G401 (cell line): ENCODE results near the gene TPCN1. TPM values are rescaled to one million over a fixed set of nuclear protein-coding genes. Genes with fewer than 3 reads are reported as not detected.

Source experiments
- DNase-seq: peaks from one replicate; pipeline ENCODE4 v3.0.0-alpha.2; 2015; ENCODE audit warnings: low spot score
- in situ Hi-C: cut with HindIII; loops from 2 replicates; pipeline ENCODE4 v1.10.0; 2016; ENCODE audit warnings: low sequenced_read_pairs, mixed read lengths
- total RNA-seq: library from RNA; depleted of rRNA; stranded (reverse); fragments of >200 nt; shearing (Covaris generic); gene quantifications from 2 replicates; pipeline ENCODE4 v1.2.3, GENCODE V29; 2014

TPCN1 gene
- total RNA-seq, 1 experiment from 2014 or later: 14.3 TPM

DNA sequence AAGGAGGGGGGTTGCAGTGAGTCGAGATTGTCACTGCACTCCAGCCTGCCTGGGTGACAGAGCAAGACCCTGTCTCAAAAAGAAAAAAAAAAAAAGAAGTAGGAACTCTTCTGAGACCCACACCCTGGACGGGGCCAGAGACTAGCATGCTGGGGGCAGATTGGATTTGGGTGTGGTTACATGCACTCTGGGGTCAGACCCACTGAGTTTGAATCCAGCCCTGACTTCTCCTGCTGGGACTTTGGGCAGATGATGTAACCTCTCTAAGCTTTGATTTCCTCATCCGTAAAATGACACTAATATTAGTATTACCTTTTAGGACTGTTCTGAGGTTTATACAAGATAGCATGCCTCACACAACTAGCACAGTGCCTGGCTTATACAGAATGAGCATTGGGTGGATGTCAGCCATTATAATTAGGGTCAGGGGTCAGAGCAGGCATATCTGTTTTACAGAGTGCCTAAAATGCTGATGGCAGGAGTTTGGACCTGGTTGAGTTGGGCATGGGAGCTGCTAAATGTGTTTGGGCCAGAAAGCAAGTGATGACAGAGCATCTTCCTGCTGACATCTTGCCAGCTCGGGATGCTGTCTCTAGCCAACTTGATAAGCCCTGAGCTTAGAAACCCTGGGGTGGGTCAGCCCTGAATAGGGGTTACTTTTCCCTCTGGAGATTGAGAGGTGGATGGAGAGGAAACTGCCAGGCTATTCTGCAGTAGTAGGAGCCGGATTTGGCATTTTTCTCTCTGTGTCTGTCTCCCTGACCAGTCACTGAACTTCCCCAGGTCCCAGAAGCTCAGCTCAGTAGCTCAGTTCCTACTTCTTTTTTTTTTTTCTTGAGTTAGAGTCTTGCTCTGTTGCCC, 15.5 kb downstream of the TPCN1 start:
- in situ Hi-C loops: no loop called here
- peak; percentile 74 for DNase-seq

GRCh38 chr12:113237748-113238147, 16.5 kb downstream of the TPCN1 start:
- in situ Hi-C loops: no loop called here
- DNase-seq: no peak

DNA sequence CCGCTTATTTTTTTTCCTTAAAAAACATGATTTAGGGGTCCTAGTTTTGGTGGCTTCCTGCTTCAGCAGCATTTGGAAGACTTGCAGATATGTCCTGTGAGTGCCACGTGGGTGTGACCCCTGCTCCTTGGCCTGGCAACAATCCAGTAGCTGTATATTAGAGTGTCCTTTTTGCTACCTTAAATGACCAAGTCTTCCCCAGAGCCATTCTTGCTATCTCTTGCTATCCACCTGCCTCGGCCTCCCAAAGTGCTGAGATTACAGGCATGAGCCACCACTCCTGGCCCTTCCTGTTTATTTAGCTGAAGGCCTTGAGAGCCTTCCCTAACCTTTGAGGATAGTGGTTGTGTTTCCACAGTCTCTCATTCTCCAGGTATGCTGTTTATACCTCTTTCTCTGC, 17.0 kb downstream of the TPCN1 start:
- in situ Hi-C loops: no loop called here
- DNase-seq: no peak

DNA sequence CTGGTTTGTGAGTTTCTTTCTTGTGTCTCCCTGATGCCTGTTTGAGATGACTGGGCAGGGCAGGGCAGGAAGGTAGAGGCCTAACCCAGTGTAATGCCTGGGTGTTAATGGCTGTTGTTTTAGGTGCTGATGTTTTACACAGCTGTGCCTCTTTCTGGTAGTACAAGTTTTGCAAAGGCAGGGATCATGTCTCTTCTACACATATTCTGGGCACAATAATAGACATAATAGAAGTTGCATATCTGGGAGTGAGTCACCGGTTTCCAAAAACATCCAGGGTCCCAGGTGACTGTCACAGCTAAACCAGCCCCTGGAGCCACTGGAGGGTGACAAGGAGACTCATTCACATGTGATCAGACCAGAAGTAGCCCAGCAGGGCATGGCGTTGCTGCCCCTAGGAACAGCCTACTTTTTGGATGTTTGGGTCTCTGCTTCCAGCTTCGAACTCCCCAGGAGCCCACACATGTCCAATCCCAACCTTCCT, 18.1 kb downstream of the TPCN1 start:
- in situ Hi-C loops: no loop called here
- no peak for DNase-seq

GRCh38 chr12:113239811-113240331, 18.6 kb downstream of the TPCN1 start:
- in situ Hi-C loops: no loop called here
- peak; percentile 45 for DNase-seq

GRCh38 chr12:113240395-113240794, 19.1 kb downstream of the TPCN1 start:
- DNase-seq: no peak
- in situ Hi-C loops: no loop called here

- in situ Hi-C loops: no loop called here
- peak; percentile 59 for DNase-seq
These were observed 20.1 kb downstream of the TPCN1 start for GRCh38 chr12:113241191-113242025.

GRCh38 chr12:113242026-113242418, 20.8 kb downstream of the TPCN1 start:
- in situ Hi-C loops: no loop called here
- DNase-seq: peak; percentile 63

- in situ Hi-C loops: no loop called here
These were observed 21.3 kb downstream of the TPCN1 start for GRCh38 chr12:113242560-113242959.

GRCh38 chr12:113244047-113244460, 22.8 kb downstream of the TPCN1 start:
- DNase-seq: peak; percentile 95
- in situ Hi-C loops: no loop called here

More at GRCh38 chr12:113242560-113242959, 21.3 kb downstream of the TPCN1 start:
- no peak for DNase-seq

DNA sequence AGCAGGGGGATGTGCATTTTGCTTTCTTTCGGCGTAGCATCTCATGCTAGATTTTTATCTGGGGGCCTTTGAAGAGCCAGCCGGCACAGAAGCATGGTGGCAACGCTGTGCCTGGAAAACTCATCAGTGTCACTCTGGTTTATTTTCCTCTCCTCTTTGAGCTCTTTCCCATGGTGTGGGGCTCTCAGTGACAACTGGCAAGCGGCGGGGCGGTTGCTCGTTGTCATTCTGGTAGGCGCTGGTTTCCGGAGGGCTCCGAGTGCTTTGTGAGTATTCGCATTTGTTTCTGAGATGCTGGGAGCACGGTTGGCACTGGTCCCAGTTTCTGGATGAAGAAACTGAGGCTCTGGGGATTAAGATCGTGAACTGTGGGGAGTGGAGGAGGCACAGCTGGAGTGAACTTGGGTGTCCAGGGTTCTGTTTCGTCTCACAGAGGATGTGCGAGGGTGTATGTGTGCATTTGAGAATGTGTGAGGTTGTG, 23.3 kb downstream of the TPCN1 start:
- no peak for DNase-seq
- in situ Hi-C loops: no loop called here

GRCh38 chr12:113245695-113246477, 24.6 kb downstream of the TPCN1 start:
- in situ Hi-C loops: no loop called here
- DNase-seq: peak; percentile 81

DNA sequence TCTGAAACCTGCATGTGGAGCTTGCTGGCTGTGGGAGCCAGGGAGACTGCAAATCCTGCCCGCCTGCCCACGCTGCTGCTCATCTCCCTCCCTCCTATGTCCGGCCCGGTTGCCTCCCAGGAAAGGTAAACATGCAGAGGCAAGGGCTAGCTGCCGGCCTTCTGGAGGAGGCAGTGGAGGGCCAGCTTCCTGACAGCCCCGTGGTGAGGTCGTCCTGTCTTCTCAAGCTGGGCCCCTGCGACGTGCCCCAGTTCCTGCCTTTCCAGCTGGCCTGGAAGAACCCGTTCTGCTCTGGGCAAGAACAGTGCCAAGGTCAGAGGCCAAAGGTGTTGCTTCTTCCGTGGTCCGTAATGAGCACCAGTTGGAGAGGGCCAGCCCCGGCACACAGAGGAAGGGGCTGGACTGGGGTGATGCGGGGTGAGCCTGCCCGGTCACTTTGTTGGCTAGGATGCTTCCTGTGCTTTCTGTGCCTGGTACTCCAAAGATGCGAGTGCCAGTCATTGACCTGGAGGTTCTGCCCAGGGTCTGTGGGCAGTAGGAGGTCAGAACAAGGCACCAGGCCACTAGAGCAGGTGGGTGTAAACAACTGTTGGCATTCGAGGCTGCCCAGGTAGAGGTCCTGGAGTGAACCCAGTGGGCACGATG, 25.3 kb downstream of the TPCN1 start:
- no peak for DNase-seq
- in situ Hi-C loops: no loop called here

DNA sequence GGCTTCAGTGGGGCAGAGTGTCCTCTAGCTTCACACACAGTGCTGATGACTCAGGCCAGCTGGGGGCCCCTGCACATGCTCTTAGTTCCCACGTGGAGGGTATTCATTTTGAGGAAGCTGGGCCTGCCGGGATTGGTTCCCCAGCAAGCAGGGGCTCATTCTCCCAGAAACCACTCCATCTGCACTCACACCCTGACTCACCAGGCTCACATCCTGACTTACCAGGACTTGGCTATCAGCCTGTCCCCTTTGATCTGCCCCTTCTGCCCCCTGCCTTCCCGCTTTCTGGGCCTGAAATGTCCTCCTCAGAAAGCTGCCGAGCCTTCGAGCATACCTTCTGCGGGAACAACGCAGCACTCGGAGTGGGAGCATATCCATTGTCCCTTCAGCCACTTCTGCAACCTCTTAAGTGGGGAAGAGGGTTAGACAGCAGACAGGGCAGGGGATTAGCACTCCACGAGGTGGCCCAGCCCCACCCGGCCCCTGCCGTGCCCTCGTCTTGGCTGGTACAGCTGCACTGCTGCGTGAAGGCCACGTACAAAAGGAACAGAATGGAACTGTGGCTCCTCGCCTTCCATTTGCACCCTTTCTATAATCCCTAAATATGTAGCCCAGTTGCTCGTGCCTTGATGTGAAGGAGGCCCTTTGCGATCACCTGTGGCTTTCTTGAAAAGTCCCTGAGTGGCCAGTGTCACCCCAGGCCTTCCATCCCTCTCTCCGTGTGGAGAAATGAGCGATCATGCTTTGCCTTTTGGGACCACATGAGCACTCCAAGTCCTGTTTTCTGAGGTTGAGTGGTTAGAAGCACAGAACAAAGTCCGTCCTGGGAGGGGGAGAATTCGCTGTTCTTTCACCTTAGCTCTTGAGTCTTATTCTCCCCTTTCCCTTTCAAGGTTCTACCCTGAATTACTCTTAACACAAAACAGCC, 26.1 kb downstream of the TPCN1 start:
- DNase-seq: no peak
- in situ Hi-C loops: no loop called here

DNA sequence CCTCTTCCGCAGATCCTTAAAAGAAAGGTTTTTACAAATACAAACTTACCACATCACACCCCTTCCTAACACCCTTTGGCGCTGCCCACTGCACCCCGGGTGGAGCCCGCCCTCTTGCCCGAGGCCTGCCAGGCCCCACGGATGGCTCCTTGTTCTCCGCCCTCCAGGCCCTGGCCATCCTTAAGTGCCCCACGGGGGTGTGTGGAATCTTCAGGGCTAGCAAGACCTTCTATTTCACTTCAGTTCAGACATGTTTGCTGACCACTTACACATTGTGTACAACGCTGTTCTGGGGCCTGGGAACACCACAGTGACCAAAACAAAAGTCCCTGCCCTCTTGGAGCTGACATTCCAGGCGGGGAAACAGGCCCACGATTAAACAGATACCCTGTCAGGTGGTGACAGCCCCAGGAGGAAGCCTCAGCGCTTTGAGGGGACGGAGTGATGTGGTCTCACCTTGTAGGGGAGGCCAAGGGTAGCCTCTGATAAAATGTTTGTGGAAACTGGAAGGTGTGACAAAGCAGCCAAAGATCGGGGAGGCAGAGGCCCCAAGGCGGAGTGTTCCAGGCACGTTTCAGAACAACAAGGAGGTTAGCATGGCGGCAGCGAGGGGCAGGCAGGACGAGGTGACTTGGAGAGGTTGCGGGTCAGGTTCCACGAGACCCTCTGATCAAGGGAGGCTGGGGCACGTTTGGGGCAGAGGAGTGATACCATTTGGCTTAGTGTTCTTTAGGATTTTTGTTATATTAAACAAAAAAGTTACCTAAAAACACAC, 27.0 kb downstream of the TPCN1 start:
- in situ Hi-C loops: no loop called here
- no peak for DNase-seq

GRCh38 chr12:113248842-113249435, 27.7 kb downstream of the TPCN1 start:
- in situ Hi-C loops: no loop called here
- DNase-seq: no peak
